Measurements from ENCODE around the gene TNS4.
A peak's percentile ranks its signal among the peaks of the same experiment; 100 is the strongest.
"Not testable (repeated sequence)": the region's sequence is repeated elsewhere in the genome, so short reads cannot be mapped to it uniquely, and the experiment has no call there.

TNS4 gene

GRCh38 chr17:40501499-40501911 is at the start of gene TNS4:
TSS of gene TNS4 (minus strand) at chr17:40501623. CDS start at chr17:40496425, 5,198 bp downstream.
- DNase-seq = no peak

- no peak for DNase-seq
Measured at GRCh38 chr17:40550608-40551007, 49.2 kb upstream of the TNS4 start.

GRCh38 chr17:40548982-40549685 is 47.7 kb upstream of the TNS4 start:
- no peak for DNase-seq

GRCh38 chr17:40548491-40548981 is 47.1 kb upstream of the TNS4 start:
- no peak for DNase-seq

GRCh38 chr17:40547785-40548478 is 46.5 kb upstream of the TNS4 start:
- no peak for DNase-seq

GRCh38 chr17:40547079-40547784 is 45.8 kb upstream of the TNS4 start:
- peak in 1 of 2 experiments; percentile 47 for DNase-seq

- not testable (repeated sequence) for DNase-seq
Measured at GRCh38 chr17:40546497-40546896, 45.1 kb upstream of the TNS4 start.

GRCh38 chr17:40545660-40546059 is 44.2 kb upstream of the TNS4 start:
- DNase-seq = no peak

- DNase-seq = no peak
Measured at GRCh38 chr17:40542558-40543411, 41.4 kb upstream of the TNS4 start.

GRCh38 chr17:40541873-40542557 is 40.6 kb upstream of the TNS4 start:
- DNase-seq = no peak

GRCh38 chr17:40541060-40541872 is 39.8 kb upstream of the TNS4 start:
- DNase-seq = no peak

- DNase-seq = no peak
Measured at GRCh38 chr17:40540448-40540847, 39.0 kb upstream of the TNS4 start.

GRCh38 chr17:40539711-40540411 is 38.4 kb upstream of the TNS4 start:
- no peak for DNase-seq

GRCh38 chr17:40538936-40539705 is 37.7 kb upstream of the TNS4 start:
- no peak for DNase-seq

GRCh38 chr17:40538019-40538935 is 36.9 kb upstream of the TNS4 start:
- DNase-seq = no peak

GRCh38 chr17:40536295-40537171 is 35.1 kb upstream of the TNS4 start:
- DNase-seq = no peak

GRCh38 chr17:40535924-40536294 is 34.5 kb upstream of the TNS4 start:
- DNase-seq = no peak

GRCh38 chr17:40535438-40535837 is 34.0 kb upstream of the TNS4 start:
- DNase-seq = no peak

All from NCI-H446 (cell line).